H1 (cell line): ENCODE data around the gene HDHD5. TPM values are rescaled to one million over a fixed set of nuclear protein-coding genes. Genes with fewer than 3 reads are reported as not detected.

ENCODE experiments used
- ASH2L ChIP-seq: fragments of 200-600, 300-600 bp; sonication (generic); IDR thresholded peaks from one replicate; pipeline ENCODE4 v1.7.1; 2017; ENCODE audit warnings: low read length
- ATF2 ChIP-seq: IDR thresholded peaks from 2 replicates; pipeline ENCODE4 v1.6.1; 2012; ENCODE audit warnings: low read length, inconsistent platforms
- CBX5 ChIP-seq: fragments of 300-800, 300-1000 bp; sonication (generic); IDR thresholded peaks from 2 replicates; pipeline ENCODE4 v1.7.1; 2016; ENCODE audit warnings: antibody characterized with exemption, low read length, low read depth
- CBX8 ChIP-seq: fragments of 300-800, 300-1000 bp; sonication (generic); IDR thresholded peaks from 2 replicates; pipeline ENCODE4 v1.7.1; 2016; ENCODE audit warnings: low read depth, low read length, borderline replicate concordance
- CREB1 ChIP-seq: IDR thresholded peaks from 2 replicates; pipeline ENCODE4 v1.6.1; 2012; ENCODE audit warnings: inconsistent platforms
- CTBP2 ChIP-seq: IDR thresholded peaks from 2 replicates; pipeline ENCODE4 v1.7.0; 2011; ENCODE audit warnings: borderline replicate concordance, mild to moderate bottlenecking, moderate library complexity, mixed read lengths, low read length; ENCODE audit not compliant: insufficient read depth, insufficient read length
- EP300 ChIP-seq, 2 experiments: IDR thresholded peaks; 1 replicate in 1 of 2; 2 replicates in 1 of 2; pipeline ENCODE4 v1.6.1; 2011 to 2012; ENCODE audit warnings: low read depth in 2 of 2, low read length in 2 of 2, mild to moderate bottlenecking in 2 of 2, borderline replicate concordance in 1 of 2, inconsistent platforms in 1 of 2, moderate library complexity in 1 of 2
- JUN ChIP-seq: IDR thresholded peaks from 2 replicates; pipeline ENCODE4 v1.6.1; 2011; ENCODE audit warnings: low read depth, mild to moderate bottlenecking, improper control_type of control experiment, low read length
- JUND ChIP-seq: IDR thresholded peaks from 2 replicates; pipeline ENCODE4 v1.6.1; 2011; ENCODE audit warnings: mild to moderate bottlenecking, improper control_type of control experiment, low read length
- KDM1A ChIP-seq: fragments of 200-600, 300-600 bp; sonication (generic); IDR thresholded peaks from 2 replicates; pipeline ENCODE4 v1.7.1; 2016; ENCODE audit warnings: mild to moderate bottlenecking, low read length, borderline replicate concordance
- MAFK ChIP-seq: IDR thresholded peaks from 2 replicates; pipeline ENCODE4 v1.6.1; 2012; ENCODE audit warnings: low read depth, mild to moderate bottlenecking, improper control_type of control experiment, low read length
- NANOG ChIP-seq: IDR thresholded peaks from 2 replicates; pipeline ENCODE4 v1.6.1; 2011; ENCODE audit warnings: low read length, low read depth, mild to moderate bottlenecking, inconsistent platforms; ENCODE audit not compliant: insufficient read depth, poor library complexity, severe bottlenecking
- NRF1 ChIP-seq: IDR thresholded peaks from 2 replicates; pipeline ENCODE4 v1.6.1; 2011; ENCODE audit warnings: mild to moderate bottlenecking, low read depth, low read length, improper control_type of control experiment
- POLR2AphosphoS5 ChIP-seq: IDR thresholded peaks from 2 replicates; pipeline ENCODE4 v1.6.1; 2011; ENCODE audit warnings: low read depth, low read length
- POU5F1 ChIP-seq: IDR thresholded peaks from 2 replicates; pipeline ENCODE4 v1.6.1; 2011; ENCODE audit warnings: low read depth, mild to moderate bottlenecking, low read length, moderate library complexity
- RXRA ChIP-seq: IDR thresholded peaks from 2 replicates; pipeline ENCODE4 v1.6.1; 2011; ENCODE audit warnings: low read depth, mild to moderate bottlenecking, low read length, moderate library complexity; ENCODE audit not compliant: insufficient read depth
- SIN3A ChIP-seq, 2 experiments: IDR thresholded peaks in 1 of 2; conservative IDR thresholded peaks in 1 of 2; 2 replicates each; pipeline ENCODE4 v1.6.1; 2011 to 2012; ENCODE audit warnings: low read length in 2 of 2, improper control_type of control experiment in 1 of 2, low read depth in 1 of 2, mild to moderate bottlenecking in 1 of 2
- SP4 ChIP-seq: IDR thresholded peaks from 2 replicates; pipeline ENCODE4 v1.6.1; 2012; ENCODE audit warnings: low read length, inconsistent platforms
- SUZ12 ChIP-seq: fragments of 200-600 bp; sonication (generic); IDR thresholded peaks from 2 replicates; pipeline ENCODE4 v1.6.1; 2012; ENCODE audit warnings: mild to moderate bottlenecking, inconsistent platforms, low read length, moderate library complexity, mixed read lengths
- TAF1 ChIP-seq: IDR thresholded peaks from 2 replicates; pipeline ENCODE4 v1.6.1; 2011; ENCODE audit warnings: mild to moderate bottlenecking, low read depth, low read length
- TAF7 ChIP-seq: optimal IDR thresholded peaks from 2 replicates; pipeline ENCODE3; 2011; ENCODE audit warnings: low read depth, mild to moderate bottlenecking, inconsistent platforms, low read length, moderate library complexity, borderline replicate concordance
- TEAD4 ChIP-seq: IDR thresholded peaks from 2 replicates; pipeline ENCODE4 v1.6.1; 2012; ENCODE audit warnings: low read depth, low read length, inconsistent platforms, mixed read lengths
- polyA plus RNA-seq, 7 experiments: library from polyadenylated mRNA; depleted of rRNA in 3 of 7; stranded (reverse) in 5 of 7; unstranded in 2 of 7; fragments of >200 nt in 5 of 7; fragments of 200-250 nt in 2 of 7; gene quantifications; 1 replicate in 5 of 7; 2 replicates in 1 of 7; 4 replicates in 1 of 7; pipeline versions ENCODE4 v1.2.1 to v1.2.3, GENCODE V29; 2011 to 2013; ENCODE audit warnings: missing spikeins in 2 of 7, mixed read lengths in 2 of 7
- total RNA-seq: library from RNA; stranded (reverse); fragmentation: NEBNext Ultra II Directional; extraction: Animal tissue kit (Norgen Biotek cat#: 25700); gene quantifications from 2 replicates; pipeline ENCODE4 v1.2.1, GENCODE V29; 2021

HDHD5 gene
- total and polyA plus RNA-seq, 2 of the 8 experiments (the other 6 are each of a cell fraction or from before 2014, with no cell fraction given): 68.3 to 123 TPM

DNA sequence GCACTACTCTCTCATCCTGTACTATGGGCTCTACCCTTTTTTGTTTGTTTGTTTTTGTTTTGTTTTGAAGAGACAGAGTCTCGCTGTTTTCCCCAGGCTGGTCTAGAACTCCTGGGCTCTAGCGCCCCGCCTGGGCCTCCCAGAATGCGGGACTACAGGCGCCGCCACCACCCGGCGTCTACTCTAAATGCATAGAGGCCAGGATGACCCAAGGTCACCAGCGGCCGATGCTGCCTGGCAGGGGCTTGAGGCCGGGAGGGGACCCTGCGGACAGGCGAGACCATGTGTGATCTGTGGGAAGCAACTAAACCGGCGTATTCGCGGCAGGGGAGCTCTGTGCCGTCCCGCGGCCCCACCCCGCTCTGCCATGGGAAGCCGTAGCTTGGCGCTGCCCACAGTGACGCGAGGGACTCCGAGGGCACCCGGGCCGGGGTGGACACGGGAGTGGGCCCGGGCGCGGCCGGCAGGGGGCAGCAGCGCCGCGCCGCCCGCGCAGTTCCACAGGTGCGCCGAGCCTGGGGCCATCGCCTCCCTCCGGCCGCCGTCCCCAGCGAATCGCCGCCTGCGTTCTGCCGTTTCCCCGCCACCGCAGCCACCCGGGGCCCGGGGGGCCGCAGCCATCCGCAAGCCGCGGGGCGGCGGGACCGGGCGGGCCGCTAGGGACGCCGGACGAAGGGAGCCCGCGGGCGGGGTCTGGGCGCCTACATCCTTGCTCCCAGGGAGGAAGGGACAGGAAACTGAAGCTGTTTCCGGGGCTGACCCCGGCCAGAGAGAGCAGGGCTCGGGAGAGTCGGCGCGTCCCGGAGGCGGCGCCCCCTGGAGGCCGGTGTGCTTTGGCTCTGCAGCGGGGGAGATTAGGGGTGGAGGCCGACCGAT lies 12.3 kb upstream of the HDHD5 start (continued):
- no peak; the same call in 1 of the 2 replicates for TF ChIP-seq POLR2AphosphoS5
- peak; percentile 70 for TF ChIP-seq KDM1A
- no peak for TF ChIP-seq MAFK
- TF ChIP-seq NRF1: no peak
- TF ChIP-seq CBX5: no peak
- no peak for TF ChIP-seq NANOG
- no peak for TF ChIP-seq CBX8
- peak; percentile 2 to 29; a peak in 2 of 3 replicates for TF ChIP-seq EP300 (IDR thresholded peaks at IDR 0.05; ENCODE audit: borderline replicate concordance in 1 of 2, low read depth in 2 of 2, low read length in 2 of 2)
- peak; percentile 81; the same call in 1 of the 2 replicates for TF ChIP-seq RXRA
- peak; percentile 42; the same call in 1 of the 2 replicates for TF ChIP-seq SUZ12
- peak; percentile 67 for TF ChIP-seq CREB1
- no peak for TF ChIP-seq JUND
- TF ChIP-seq JUN: no peak
- peak; percentile 88 for TF ChIP-seq ASH2L
- 0 out of 2 replicates have a peak, but pooled peaks have one; percentile 54 for TF ChIP-seq ATF2
- TF ChIP-seq POU5F1: no peak
- peak; percentile 75 for TF ChIP-seq CTBP2
- no peak for TF ChIP-seq TEAD4
- peak; percentile 64 for TF ChIP-seq TAF7
- TF ChIP-seq TAF1: peak; percentile 65; the same call in 1 of the 2 replicates
- TF ChIP-seq SIN3A (conservative IDR thresholded peaks at IDR 0.05 in 1 of 2, IDR thresholded peaks at IDR 0.05 in 1 of 2; ENCODE audit: low read depth in 1 of 2, low read length in 2 of 2): no peak; a peak in 1 of 4 replicates
- TF ChIP-seq SP4: no peak
